Neural crest cell (in vitro differentiated cells): ENCODE data around the gene NR0B1. TPM values are rescaled to one million over a fixed set of nuclear protein-coding genes. Genes with fewer than 3 reads are reported as not detected.

Experiments used
- DNase-seq: peaks from one replicate; pipeline ENCODE4 v3.0.0; 2021; ENCODE audit warnings: low read depth, mixed read lengths, low spot score
- H3K27ac Mint-ChIP-seq: one replicate; pipeline ENCODE4 v1.8.0; 2021; ENCODE audit warnings: mild to moderate bottlenecking, mixed read lengths; ENCODE audit not compliant: unreplicated experiment
- H3K27me3 Mint-ChIP-seq: 2 replicates; pipeline ENCODE4 v1.8.0; 2021; ENCODE audit warnings: low read depth, mild to moderate bottlenecking, mixed read lengths
- H3K36me3 Mint-ChIP-seq: 2 replicates; pipeline ENCODE4 v1.8.0; 2021; ENCODE audit warnings: low read depth, mild to moderate bottlenecking, mixed read lengths
- H3K4me1 Mint-ChIP-seq: 2 replicates; pipeline ENCODE4 v1.8.0; 2021; ENCODE audit warnings: mixed read lengths
- H3K4me3 Mint-ChIP-seq: one replicate; pipeline ENCODE4 v1.8.0; 2021; ENCODE audit warnings: mild to moderate bottlenecking, mixed read lengths
- H3K9me3 Mint-ChIP-seq: 2 replicates; pipeline ENCODE4 v1.8.0; 2021; ENCODE audit warnings: mixed read lengths
- CTCF ChIP-seq: fragments of 200-600 bp; sonication (generic); conservative IDR thresholded peaks from 2 replicates; pipeline ENCODE4 v1.5.0; 2021; ENCODE audit warnings: antibody characterized with exemption, mild to moderate bottlenecking
- total RNA-seq: library from RNA; stranded (reverse); gene quantifications from 2 replicates; pipeline ENCODE4 v1.2.1, GENCODE V29; 2021

Gene NR0B1
- total RNA-seq, 1 donor from 2014 or later: not detected

- Mint-ChIP-seq H3K27ac (peak overlapping the region; percentile 46), H3K4me1 (no peaks in the 10 kb centered on the region), H3K27me3 (peaks cover 8% of the 10 kb centered on the region), H3K4me3 (no peak overlapping the region), H3K9me3 (no peaks in the 10 kb centered on the region), H3K36me3 (no peaks in the 10 kb centered on the region)
- DNase-seq: no peak
- TF ChIP-seq CTCF: no peak
Observed at GRCh38 chrX:30317308-30317707, 8.1 kb upstream of the NR0B1 start.

GRCh38 chrX:30313322-30313721, 4.1 kb upstream of the NR0B1 start:
- no peaks in the 10 kb centered on the region for H3K4me1 Mint-ChIP-seq
- DNase-seq: no peak
- no peaks in the 10 kb centered on the region for H3K9me3 Mint-ChIP-seq
- no peak overlapping the region for H3K27ac Mint-ChIP-seq
- H3K36me3 Mint-ChIP-seq: no peaks in the 10 kb centered on the region
- no peak overlapping the region for H3K4me3 Mint-ChIP-seq
- no peak for TF ChIP-seq CTCF
- peaks cover 38% of the 10 kb centered on the region for H3K27me3 Mint-ChIP-seq

DNA sequence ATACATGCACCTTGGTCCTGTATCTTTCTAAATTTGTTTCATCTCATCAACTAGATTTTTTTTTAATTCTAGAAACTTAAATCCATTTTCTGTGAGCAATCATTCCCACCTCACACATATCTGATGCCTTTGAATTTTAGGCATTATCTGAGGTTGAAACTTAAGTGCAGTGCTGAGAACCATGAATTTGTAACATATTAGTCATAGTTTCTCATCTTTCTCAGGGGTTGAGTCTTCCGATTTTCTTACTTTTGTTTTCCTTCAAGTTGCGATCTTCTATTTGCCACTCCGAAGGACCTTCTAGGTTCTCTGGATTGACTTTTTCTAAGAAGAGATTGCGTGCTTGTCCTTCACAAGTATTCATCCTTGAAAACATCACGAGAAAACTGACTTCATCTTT, 3.7 kb upstream of the NR0B1 start:
- Mint-ChIP-seq H3K4me1 (peaks cover 2% of the 10 kb centered on the region), H3K27me3 (peaks cover 43% of the 10 kb centered on the region), H3K4me3 (no peak overlapping the region), H3K9me3 (no peaks in the 10 kb centered on the region), H3K36me3 (no peaks in the 10 kb centered on the region), H3K27ac (no peak overlapping the region)
- DNase-seq: no peak
- TF ChIP-seq CTCF: no peak

GRCh38 chrX:30310429-30311206, 1.4 kb upstream of the NR0B1 start:
- Mint-ChIP-seq H3K4me3 (no peak overlapping the region), H3K27ac (no peak overlapping the region), H3K9me3 (no peaks in the 10 kb centered on the region), H3K27me3 (peaks cover 58% of the 10 kb centered on the region), H3K36me3 (no peaks in the 10 kb centered on the region), H3K4me1 (peaks cover 19% of the 10 kb centered on the region)
- TF ChIP-seq CTCF: no peak
- DNase-seq: no peak

- peak; percentile 9 for DNase-seq
- H3K9me3 Mint-ChIP-seq: no peaks in the 10 kb centered on the region
- H3K27ac Mint-ChIP-seq: no peak overlapping the region
- peak; percentile 50 for TF ChIP-seq CTCF
- no peaks in the 10 kb centered on the region for H3K36me3 Mint-ChIP-seq
- peaks cover 55% of the 10 kb centered on the region for H3K27me3 Mint-ChIP-seq
- H3K4me3 Mint-ChIP-seq: peak overlapping the region; percentile 54
- H3K4me1 Mint-ChIP-seq: peaks cover 19% of the 10 kb centered on the region
Observed at GRCh38 chrX:30308263-30309138, 689 bp downstream of the NR0B1 start.
